ENCODE data around the gene ELMO1. TPM values are rescaled to one million over a fixed set of nuclear protein-coding genes. Genes with fewer than 3 reads are reported as not detected.

Gene ELMO1
- total RNA-seq, 4 donors from 2014 or later: 58.7 to 293 (median 81.0) TPM

- no peak for TF ChIP-seq CTCF (IDR thresholded peaks at IDR 0.05)
- ATAC-seq (ENCODE audit: low FRiP score) (no peak), DNase-seq (ENCODE audit: low spot score) (no peak)
These were observed 336.4 kb downstream of the ELMO1 start for GRCh38 chr7:37112218-37112617.

- DNase-seq (ENCODE audit: low spot score) (no peak), ATAC-seq (ENCODE audit: low FRiP score) (no peak)
- no peak for TF ChIP-seq CTCF (IDR thresholded peaks at IDR 0.05)
These were observed 337.2 kb downstream of the ELMO1 start for GRCh38 chr7:37111459-37111858.

GRCh38 chr7:37110660-37111424, 337.8 kb downstream of the ELMO1 start:
- no peak for TF ChIP-seq CTCF (IDR thresholded peaks at IDR 0.05)
- ATAC-seq (ENCODE audit: low FRiP score) (no peak), DNase-seq (ENCODE audit: low spot score) (no peak)

- peak; percentile 60 for ATAC-seq (ENCODE audit: low FRiP score)
- no peak for TF ChIP-seq CTCF (IDR thresholded peaks at IDR 0.05)
- no peak for DNase-seq (ENCODE audit: low spot score)
These were observed 338.8 kb downstream of the ELMO1 start for GRCh38 chr7:37109843-37110242.

GRCh38 chr7:37109016-37109683, 339.5 kb downstream of the ELMO1 start:
- DNase-seq (ENCODE audit: low spot score) (no peak), ATAC-seq (ENCODE audit: low FRiP score) (no peak)
- no peak for TF ChIP-seq CTCF (IDR thresholded peaks at IDR 0.05)

- ATAC-seq (ENCODE audit: low FRiP score) (no peak), DNase-seq (ENCODE audit: low spot score) (no peak)
- TF ChIP-seq CTCF (IDR thresholded peaks at IDR 0.05): no peak
These were observed 340.0 kb downstream of the ELMO1 start for GRCh38 chr7:37108615-37109014.
